ENCODE measurements around the gene IZUMO2. TPM values are rescaled to one million over a fixed set of nuclear protein-coding genes. Genes with fewer than 3 reads are reported as not detected.

IZUMO2 gene
- total RNA-seq = not detected

GRCh38 chr19:50162988-50163387 lies at the start of gene IZUMO2:
Gene IZUMO2 (minus strand): TSS chr19:50163281. CDS start chr19:50163194, 87 bp downstream.

DNA sequence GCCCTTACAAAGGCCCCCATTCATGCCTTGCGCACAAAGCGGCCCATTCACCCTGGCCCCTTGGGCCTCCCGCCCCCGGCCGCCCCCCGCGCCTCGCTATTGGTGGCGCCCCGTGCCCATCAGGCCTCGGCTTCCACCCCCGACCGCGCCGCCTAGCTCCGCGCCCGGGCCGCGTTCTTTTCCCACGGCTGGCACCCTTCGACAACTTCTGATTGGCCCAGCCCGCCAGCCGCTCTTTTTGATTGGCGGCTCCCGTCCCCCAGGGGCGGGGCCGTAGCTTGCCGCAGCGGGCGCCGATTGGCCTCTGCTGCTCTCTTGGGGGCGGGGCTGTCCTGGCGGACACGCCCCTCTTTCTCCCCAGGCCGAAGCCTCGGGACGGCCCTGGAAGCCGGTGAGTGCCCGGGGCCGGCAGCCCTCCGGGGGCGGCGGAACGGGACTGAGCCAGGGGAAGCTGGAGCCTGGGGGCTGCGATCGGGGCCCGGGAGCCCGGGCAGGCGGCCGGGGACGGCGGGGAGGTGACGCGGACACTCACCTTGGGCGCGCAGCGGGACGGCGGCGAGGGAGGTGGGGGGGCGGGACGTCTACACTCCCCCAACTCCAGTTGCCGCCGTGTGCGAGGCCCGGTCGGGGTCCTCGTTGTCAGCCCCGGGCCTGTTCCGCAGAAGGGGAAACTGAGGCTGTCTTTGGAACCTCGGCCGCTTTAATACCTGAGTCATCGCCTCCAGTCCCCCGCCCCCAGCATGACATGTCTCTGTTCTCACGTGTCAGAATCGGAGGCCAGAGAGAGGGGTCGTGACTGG lies 40.4 kb upstream of the IZUMO2 start, which contains the start of gene MYH14:
TSS of gene MYH14 (plus strand) at position 342 of the 800 bp plus-strand sequence. CDS start 6,744 bp downstream, outside the sequence.

Other genes starting within 250 kb of the IZUMO2 start
- gene ATF5, start 234.1 kb downstream of the IZUMO2 start, total RNA-seq = 1 to 10 TPM; 6.7 to 8.6 TPM
- gene NUP62, start 233.8 kb downstream of the IZUMO2 start, total RNA-seq = 10 to 100 TPM; 37.5 to 65.3 TPM
- not detected for gene SIGLEC11, start 202.1 kb downstream of the IZUMO2 start, total RNA-seq
- gene VRK3, start 137.9 kb downstream of the IZUMO2 start, total RNA-seq = 10 to 100 TPM; 29.3 to 37.5 TPM
- 1 to 10 TPM; 5.5 to 8.7 TPM for gene ZNF473, start 137.3 kb downstream of the IZUMO2 start, total RNA-seq
- gene MYH14, start 40.3 kb upstream of the IZUMO2 start, total RNA-seq = 1 to 10 TPM in 1 of 2 donors, under 1 TPM in 1; 1.00 to 5.5 TPM
- under 1 TPM; under 0.01 TPM for gene KCNC3, start 166.1 kb upstream of the IZUMO2 start, total RNA-seq
- gene NAPSA, start 202.4 kb upstream of the IZUMO2 start, total RNA-seq = 1 to 10 TPM in 1 of 2 donors, not detected in 1; 1.4 TPM
- 10 to 100 TPM; 67.1 to 88.9 TPM for gene NR1H2, start 213.2 kb upstream of the IZUMO2 start, total RNA-seq
- 10 to 100 TPM; 30.3 to 73.3 TPM for gene POLD1, start 221.1 kb upstream of the IZUMO2 start, total RNA-seq